Stromal cell of bone marrow (primary cell): ENCODE data around the gene ZNF569.
A peak's percentile ranks its signal among the peaks of the same experiment; 100 is the strongest.
"Not testable (repeated sequence)": the region's sequence is repeated elsewhere in the genome, so short reads cannot be mapped to it uniquely, and the experiment has no call there.

Experiments
- DNase-seq: peaks from one replicate; pipeline ENCODE4 v3.0.0-alpha.2; 2012; ENCODE audit warnings: low read depth

ZNF569 gene

GRCh38 chr19:37466798-37467607 lies at the start of gene ZNF569:
Gene ZNF569 (minus strand): TSS chr19:37467444. CDS start chr19:37444921, 22,523 bp downstream.
- DNase-seq = peak; percentile 89

GRCh38 chr19:37513397-37513796 lies 46.2 kb upstream of the ZNF569 start:
- DNase-seq = no peak

GRCh38 chr19:37511821-37512220 lies 44.6 kb upstream of the ZNF569 start:
- no peak for DNase-seq

- no peak for DNase-seq
Observed at GRCh38 chr19:37511186-37511585, 43.9 kb upstream of the ZNF569 start.

- DNase-seq = no peak
Observed at GRCh38 chr19:37507167-37507464, 39.9 kb upstream of the ZNF569 start.

- DNase-seq = peak; percentile 32
Observed at GRCh38 chr19:37506387-37507166, 39.3 kb upstream of the ZNF569 start, which contains the start of gene ZNF793. Gene ZNF793 (plus strand): TSS chr19:37506939. CDS start chr19:37523440, 16,501 bp downstream.

- no peak for DNase-seq
Observed at GRCh38 chr19:37505958-37506386, 38.7 kb upstream of the ZNF569 start.

- no peak for DNase-seq
Observed at GRCh38 chr19:37492213-37492612, 25.0 kb upstream of the ZNF569 start.

- no peak for DNase-seq
Observed at GRCh38 chr19:37484406-37485168, 17.3 kb upstream of the ZNF569 start.

GRCh38 chr19:37472165-37472564 lies 4.9 kb upstream of the ZNF569 start:
- DNase-seq = no peak

- DNase-seq = no peak
Observed at GRCh38 chr19:37470216-37470615, 3.0 kb upstream of the ZNF569 start.

GRCh38 chr19:37468961-37469777 lies 1.9 kb upstream of the ZNF569 start, which contains the start of gene ZNF570:
Gene ZNF570 (plus strand): TSS chr19:37469356. CDS start chr19:37470355, 999 bp downstream.
- peak; percentile 76 for DNase-seq

GRCh38 chr19:37467608-37468090 lies 405 bp upstream of the ZNF569 start:
- DNase-seq = no peak

- no peak for DNase-seq
Observed at GRCh38 chr19:37466277-37466797, 907 bp downstream of the ZNF569 start.

GRCh38 chr19:37452500-37453245 lies 14.6 kb downstream of the ZNF569 start:
- DNase-seq = no peak

- no peak for DNase-seq
Observed at GRCh38 chr19:37413313-37414084, 53.7 kb downstream of the ZNF569 start.

- DNase-seq = no peak
Observed at GRCh38 chr19:37412700-37413099, 54.5 kb downstream of the ZNF569 start.

- DNase-seq = not testable (repeated sequence)
Observed at GRCh38 chr19:37406140-37406846, 61.0 kb downstream of the ZNF569 start.

- DNase-seq = no peak
Observed at GRCh38 chr19:37403403-37403802, 63.8 kb downstream of the ZNF569 start.
